Fibroblast of lung (primary cell): ENCODE measurements around the gene RAB17.

ENCODE experiments used
- CTCF ChIP-seq, 2 donors: IDR thresholded peaks in 1 of 2; conservative IDR thresholded peaks in 1 of 2; 1 replicate in 1 of 2; 2 replicates in 1 of 2; pipeline ENCODE4 v1.5.1; 2011 to 2012; ENCODE audit warnings: low read length in 2 of 2, control low read depth in 1 of 2, inconsistent platforms in 1 of 2, low read depth in 1 of 2, mild to moderate bottlenecking in 1 of 2
- EZH2 ChIP-seq: IDR thresholded peaks from 2 replicates; pipeline ENCODE4 v1.5.1; 2012; ENCODE audit warnings: low read length, control low read depth, mild to moderate bottlenecking; ENCODE audit errors: missing control alignments

DNA sequence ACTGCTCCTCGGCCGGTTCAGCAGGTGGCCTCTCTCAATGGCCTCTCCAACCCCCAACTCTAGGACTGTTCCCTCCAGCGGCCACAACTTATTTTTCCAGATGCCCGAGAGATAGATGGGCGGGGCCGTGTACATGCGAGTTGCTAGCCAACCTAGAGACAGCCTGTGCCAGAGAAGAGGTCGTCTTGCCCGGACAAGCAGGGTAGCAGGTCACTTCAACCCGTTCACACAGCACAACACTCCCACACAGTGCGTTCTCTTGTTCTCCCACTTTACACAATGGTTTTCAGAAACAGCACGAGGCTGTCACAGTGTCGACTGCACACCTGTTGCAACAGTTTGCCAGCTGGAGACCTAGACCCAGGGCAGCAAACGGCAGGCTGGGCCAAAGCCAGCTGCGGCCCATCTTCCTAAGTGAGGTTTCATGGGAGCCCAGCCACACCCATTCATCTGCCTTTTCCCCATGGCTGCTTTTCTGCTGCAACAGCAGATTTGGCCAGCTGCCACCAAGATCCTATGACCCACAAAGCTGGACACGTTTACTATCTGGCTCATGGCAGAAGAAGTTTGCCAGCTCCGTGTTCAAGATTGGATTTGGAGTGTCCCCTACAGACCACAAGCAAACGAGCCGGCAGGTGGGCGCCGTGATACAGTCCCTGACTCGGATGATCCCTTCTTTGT lies 31.4 kb downstream of the RAB17 start:
- no peak for TF ChIP-seq EZH2
- TF ChIP-seq CTCF (conservative IDR thresholded peaks at IDR 0.05 in 1 of 2, IDR thresholded peaks at IDR 0.05 in 1 of 2; ENCODE audit: low read depth in 1 of 2, low read length in 2 of 2): no peak
